HepG2 (cell line): ENCODE measurements around the gene NT5C1B.

ENCODE experiments used
- CTCF ChIP-seq: sonication (generic); formaldehyde crosslinking; IDR thresholded peaks from 2 replicates; pipeline ENCODE4 v1.5.0; 2020; ENCODE audit warnings: mild to moderate bottlenecking, missing genetic modification reagents, moderate library complexity
- KDM4B ChIP-seq: sonication (generic); formaldehyde crosslinking; IDR thresholded peaks from 2 replicates; pipeline ENCODE4 v1.4.0; 2020; ENCODE audit warnings: missing genetic modification reagents
- U2AF2 ChIP-seq: fragments of 200-400 bp; formaldehyde crosslinking; IDR thresholded peaks from 2 replicates; pipeline ENCODE4 v1.6.1; 2017; ENCODE audit warnings: low read depth, mild to moderate bottlenecking, low read length
- ZBTB49 ChIP-seq: sonication (generic); formaldehyde crosslinking; IDR thresholded peaks from 2 replicates; pipeline ENCODE4 v1.4.0; 2020; ENCODE audit warnings: missing genetic modification reagents, borderline replicate concordance
- ZHX1 ChIP-seq: sonication (generic); formaldehyde crosslinking; IDR thresholded peaks from 2 replicates; pipeline ENCODE4 v1.8.1; 2022; ENCODE audit warnings: low read depth, mild to moderate bottlenecking, missing genetic modification reagents
- ZNF205 ChIP-seq: IDR thresholded peaks from 2 replicates; pipeline ENCODE4 v1.6.1; 2018; ENCODE audit warnings: missing biosample characterization, missing genetic modification reagents
- ZNF282 ChIP-seq: fragments of 450-650 bp; IDR thresholded peaks from 2 replicates; pipeline ENCODE4 v1.6.1; 2018; ENCODE audit not compliant: partially characterized antibody

GRCh38 chr2:18551623-18552022 lies 37.7 kb downstream of the NT5C1B start:
- TF ChIP-seq KDM4B (CRISPR knock-in tag) (no peak), ZNF282 (no peak), ZNF205 (CRISPR knock-in tag) (no peak), CTCF (CRISPR knock-in tag) (no peak), ZBTB49 (no peak), ZHX1 (CRISPR knock-in tag) (no peak), U2AF2 (no peak)
